Heart right ventricle (tissue), 16 donors: Measurements from ENCODE around the gene PMP22. TPM values are rescaled to one million over a fixed set of nuclear protein-coding genes. Genes with fewer than 3 reads are reported as not detected.

Experiments used
- ATAC-seq, 8 donors: fragments of 200-7000 bp; cut with Tn5 transposase; one replicate each; pipeline ENCODE4 v1.9.1; 2020; ENCODE audit warnings: mild to moderate bottlenecking in 8 of 8, moderate library complexity in 8 of 8, moderate number of reproducible peaks in 1 of 8
- DNase-seq, 2 donors: peaks; one replicate each; pipeline ENCODE4 v3.0.0-alpha.2; 2020
- H3K27ac ChIP-seq, 10 donors: fragments of 200-600 bp; sonication (generic) in 2 of 10; one replicate each; pipeline versions ENCODE4 v1.5.0 to v1.8.0; 2020 to 2022; ENCODE audit warnings: mild to moderate bottlenecking in 3 of 10
- H3K27me3 ChIP-seq, 7 donors: fragments of 200-600 bp; one replicate each; pipeline ENCODE4 v1.8.0; 2021 to 2022; ENCODE audit warnings: mild to moderate bottlenecking in 2 of 7
- H3K36me3 ChIP-seq, 9 donors: fragments of 200-600 bp; sonication (generic) in 1 of 9; one replicate each; pipeline versions ENCODE4 v1.5.0 to v1.8.0; 2020 to 2022; ENCODE audit warnings: mild to moderate bottlenecking in 2 of 9
- H3K4me1 ChIP-seq, 9 donors: fragments of 200-600 bp; sonication (generic) in 1 of 9; one replicate each; pipeline versions ENCODE4 v1.5.0 to v1.8.0; 2020 to 2022; ENCODE audit warnings: mild to moderate bottlenecking in 4 of 9
- H3K4me3 ChIP-seq, 10 donors: fragments of 200-600 bp; sonication (generic) in 2 of 10; one replicate each; pipeline versions ENCODE4 v1.5.0 to v1.8.0; 2020 to 2022; ENCODE audit warnings: mild to moderate bottlenecking in 7 of 10, moderate library complexity in 2 of 10
- H3K9me3 ChIP-seq, 11 donors: fragments of 200-600 bp in 10 of 11; sonication (generic) in 2 of 11; one replicate each; pipeline versions ENCODE4 v1.5.0 to v1.8.0; 2013 to 2022; ENCODE audit warnings: mild to moderate bottlenecking in 2 of 11, control low read depth in 1 of 11, moderate library complexity in 1 of 11
- WGBS, 2 donors: extraction: QIAGEN DNeasy Blood & Tissue Kit; methylation state at CpG; one replicate each; pipeline ENCODE4 v1.1.7; 2013; ENCODE audit warnings: inconsistent platforms in 1 of 2; 5-methylcytosine and 5-hydroxymethylcytosine counted together
- intact Hi-C, 10 donors: fragments of 100-400 bp; cut with DNase I; formaldehyde crosslinking; loops; one replicate each; pipeline versions ENCODE4 v1.11.1 to v1.14.2; 2022
- microRNA-seq, 2 donors: library from miRNA; unstranded; fragments of <30 nt; microRNA quantifications; one replicate each; pipeline ENCODE4 v1.2.0, GENCODE V29; 2021
- polyA plus RNA-seq, 2 donors: library from polyadenylated mRNA; stranded (reverse); fragments of 200-250 nt; gene quantifications; one replicate each; pipeline ENCODE4 v1.2.3, GENCODE V29; 2013
- total RNA-seq, 10 donors: library from RNA; stranded (reverse); fragmentation: NEBNext Ultra II Directional in 3 of 10; extraction: Animal tissue kit (Norgen Biotek cat#: 25700) in 3 of 10; gene quantifications; one replicate each; pipeline versions ENCODE4 v1.2.1 to v1.2.4, GENCODE V29; 2021 to 2023
- TF ChIP-seq, protein P1 (sequence below), 9 donors: fragments of 200-600 bp; sonication (generic) in 2 of 9; IDR thresholded peaks; one replicate each; pipeline versions ENCODE4 v1.5.0 to v1.8.0; 2021 to 2022; ENCODE audit warnings: antibody characterized with exemption in 9 of 9, mild to moderate bottlenecking in 5 of 9, moderate library complexity in 1 of 9
- donor health status: Arrhythmogenic right ventricular cardiomyopathy.
- donor health status: ischemic (EF 13 %, LVEDD 7.1; RV severe dilation, severe dysfunction).
- donor health status: healthy with polysubstance abuse.
- donor health status: DM: no; HTN: yes; CAD: no.
- donor health status: DM: no; HTN: no; CAD: no.
- donor health status: ischemic (EF 25% LVEDD 6.9; RV normal size, moderate dysfunction).
- donor health status: ischemic (EF 25% LVEDD 5.7; RV mildly dilated, moderate dysfunction).
- donor health status: healthy.
- donor health status: DM: yes; HTN: yes; CAD: no.
- donor health status: Ischemic cardiomyopathy.
- donor health status: ischemic (EF 35%, LVEDD 5.7; RV mildly dilated, moderate dysfunction).
- donor health status: nonischemic (EF 11% LVEDD 7.7; RV severe dilation, severe dysfunction).
- donor health status: DM: yes; HTN: yes; CAD: no.
- donor health status: PGD.
- donor health status: ischemic (EF 29% LVEDD 5.4; RV normal size, mild dysfunction).
- donor health status: nonischemic (EF 23%, LVEDD 6.1; RV moderate dilation, normal function).

Gene PMP22
- total and polyA plus RNA-seq, 12 donors, result 62.0 to 241 (median 158) TPM

DNA sequence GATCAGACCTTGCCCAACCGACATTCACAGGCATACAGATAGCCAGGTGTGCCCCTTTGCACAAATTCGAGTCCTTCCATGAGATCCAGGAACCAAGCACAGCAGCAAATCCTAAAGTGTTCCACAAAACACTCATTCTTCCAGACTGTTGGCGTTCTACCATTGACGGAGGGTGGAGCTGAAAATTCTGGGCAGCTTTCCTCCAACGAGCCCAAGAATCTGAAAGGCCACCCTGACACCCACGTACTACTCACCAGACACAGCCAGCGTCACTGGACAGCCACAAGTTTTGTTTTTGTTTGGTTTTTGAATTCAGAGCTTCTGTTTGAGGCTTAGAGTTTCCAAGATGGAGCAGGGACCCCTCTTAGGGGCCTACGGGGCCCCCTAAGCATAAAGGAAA, 83.8 kb downstream of the PMP22 start:
- no peaks in the 10 kb centered on the region for H3K36me3 ChIP-seq
- DNase-seq (no peak), ATAC-seq (no peak)
- no peaks in the 10 kb centered on the region for H3K27me3 ChIP-seq
- intact Hi-C loops, result no loop called here
- no peaks in the 10 kb centered on the region for H3K9me3 ChIP-seq
- TF ChIP-seq, protein P1, sequence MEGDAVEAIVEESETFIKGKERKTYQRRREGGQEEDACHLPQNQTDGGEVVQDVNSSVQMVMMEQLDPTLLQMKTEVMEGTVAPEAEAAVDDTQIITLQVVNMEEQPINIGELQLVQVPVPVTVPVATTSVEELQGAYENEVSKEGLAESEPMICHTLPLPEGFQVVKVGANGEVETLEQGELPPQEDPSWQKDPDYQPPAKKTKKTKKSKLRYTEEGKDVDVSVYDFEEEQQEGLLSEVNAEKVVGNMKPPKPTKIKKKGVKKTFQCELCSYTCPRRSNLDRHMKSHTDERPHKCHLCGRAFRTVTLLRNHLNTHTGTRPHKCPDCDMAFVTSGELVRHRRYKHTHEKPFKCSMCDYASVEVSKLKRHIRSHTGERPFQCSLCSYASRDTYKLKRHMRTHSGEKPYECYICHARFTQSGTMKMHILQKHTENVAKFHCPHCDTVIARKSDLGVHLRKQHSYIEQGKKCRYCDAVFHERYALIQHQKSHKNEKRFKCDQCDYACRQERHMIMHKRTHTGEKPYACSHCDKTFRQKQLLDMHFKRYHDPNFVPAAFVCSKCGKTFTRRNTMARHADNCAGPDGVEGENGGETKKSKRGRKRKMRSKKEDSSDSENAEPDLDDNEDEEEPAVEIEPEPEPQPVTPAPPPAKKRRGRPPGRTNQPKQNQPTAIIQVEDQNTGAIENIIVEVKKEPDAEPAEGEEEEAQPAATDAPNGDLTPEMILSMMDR (IDR thresholded peaks at IDR 0.05), result no peak
- no peak overlapping the region for H3K27ac ChIP-seq
- H3K4me3 ChIP-seq, result no peak overlapping the region
- WGBS, 2 donors, result 81 to 87% methylated on average over 8 of the region's 8 CpGs
- peaks cover 3 to 15% (median 13%) of the 10 kb centered on the region in 9 donors for H3K4me1 ChIP-seq

DNA sequence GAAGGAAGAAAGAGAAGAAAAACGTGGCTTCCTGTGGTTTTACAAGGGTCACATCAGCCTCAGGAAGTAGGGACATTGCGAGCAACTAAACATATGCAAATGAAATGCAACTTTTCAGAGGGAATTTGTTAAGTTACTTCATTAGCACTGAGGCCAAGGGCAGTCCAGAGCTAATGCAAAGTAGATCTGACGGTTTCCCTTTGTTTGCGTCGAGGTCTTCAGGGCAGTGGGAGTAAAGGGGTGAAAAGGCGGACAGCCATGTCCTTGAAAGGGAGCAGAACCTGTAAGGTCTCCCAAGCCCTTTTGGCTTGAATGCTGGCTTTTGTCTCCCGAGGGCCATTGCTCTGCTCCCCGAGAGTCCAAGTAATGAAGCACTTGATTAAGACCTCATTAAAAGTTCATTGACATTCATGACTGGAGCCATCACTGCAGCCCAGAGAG, 85.0 kb downstream of the PMP22 start:
- Histone ChIP-seq H3K36me3 (no peaks in the 10 kb centered on the region), H3K4me1 (peaks cover 0 to 4% (median 2%) of the 10 kb centered on the region in 9 donors), H3K4me3 (no peak overlapping the region), H3K27me3 (no peaks in the 10 kb centered on the region), H3K27ac (no peak overlapping the region), H3K9me3 (no peaks in the 10 kb centered on the region)
- intact Hi-C loops, result no loop called here
- ATAC-seq (no peak), DNase-seq (no peak)
- TF ChIP-seq, protein P1 (IDR thresholded peaks at IDR 0.05), result no peak
- WGBS, 2 donors, result 75 to 79% methylated on average over 8 of the region's 8 CpGs

Small RNA genes lying within 50 kb of the gene (microRNA-seq; reads per million reads assigned to microRNA genes)
- gene MIR4731, result 3.0 to 3.1 reads per million in 2 donors

Other genes starting within 250 kb of the PMP22 start
- 1 to 10 TPM in 1 of 10 donors, under 1 TPM in 6, not detected in 3; 0.26 to 1.1 (median 0.68) TPM for gene TEKT3, start 76.3 kb upstream of the PMP22 start, total RNA-seq
- gene TEKT3, start 76.3 kb upstream of the PMP22 start, polyA plus RNA-seq, result under 1 TPM; 0.14 to 0.88 TPM
- gene CDRT4, start 202.3 kb upstream of the PMP22 start, total RNA-seq, result 1 to 10 TPM in 4 of 10 donors, under 1 TPM in 4, not detected in 2; 0.53 to 4.1 (median 0.92) TPM
- gene CDRT4, start 202.3 kb upstream of the PMP22 start, polyA plus RNA-seq, result 1 to 10 TPM in 1 of 2 donors, under 1 TPM in 1; 0.45 to 4.2 TPM